Measurements from ENCODE around the gene FURIN. TPM values are rescaled to one million over a fixed set of nuclear protein-coding genes. Genes with fewer than 3 reads are reported as not detected.

FURIN gene
- polyA plus RNA-seq, 1 experiment, result 30.9 TPM

- ChIA-PET CTCF (interaction anchor here (0.6 to 2.5 kb wide), 3 partner anchors 18 to 356 kb away, joined by 3 to 7 read pairs (median 6); no protein-coding TSS in a partner anchor), POLR2A (no interaction called here)
- no peaks in the 10 kb centered on the region for H3K36me3 ChIP-seq (ENCODE audit: control insufficient read depth, insufficient read depth, low read length)
- H3K27me3 ChIP-seq (ENCODE audit: control insufficient read depth, insufficient read depth, low read length), result no peaks in the 10 kb centered on the region
- no peak for DNase-seq (ENCODE audit: low read depth)
- peak overlapping the region; percentile 46 for H3K4me3 ChIP-seq (ENCODE audit: low read depth, low read length)
- TF ChIP-seq, protein P1, sequence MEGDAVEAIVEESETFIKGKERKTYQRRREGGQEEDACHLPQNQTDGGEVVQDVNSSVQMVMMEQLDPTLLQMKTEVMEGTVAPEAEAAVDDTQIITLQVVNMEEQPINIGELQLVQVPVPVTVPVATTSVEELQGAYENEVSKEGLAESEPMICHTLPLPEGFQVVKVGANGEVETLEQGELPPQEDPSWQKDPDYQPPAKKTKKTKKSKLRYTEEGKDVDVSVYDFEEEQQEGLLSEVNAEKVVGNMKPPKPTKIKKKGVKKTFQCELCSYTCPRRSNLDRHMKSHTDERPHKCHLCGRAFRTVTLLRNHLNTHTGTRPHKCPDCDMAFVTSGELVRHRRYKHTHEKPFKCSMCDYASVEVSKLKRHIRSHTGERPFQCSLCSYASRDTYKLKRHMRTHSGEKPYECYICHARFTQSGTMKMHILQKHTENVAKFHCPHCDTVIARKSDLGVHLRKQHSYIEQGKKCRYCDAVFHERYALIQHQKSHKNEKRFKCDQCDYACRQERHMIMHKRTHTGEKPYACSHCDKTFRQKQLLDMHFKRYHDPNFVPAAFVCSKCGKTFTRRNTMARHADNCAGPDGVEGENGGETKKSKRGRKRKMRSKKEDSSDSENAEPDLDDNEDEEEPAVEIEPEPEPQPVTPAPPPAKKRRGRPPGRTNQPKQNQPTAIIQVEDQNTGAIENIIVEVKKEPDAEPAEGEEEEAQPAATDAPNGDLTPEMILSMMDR (IDR thresholded peaks at IDR 0.05; ENCODE audit: insufficient read depth, low read depth, low read length), result no peak
Observed at GRCh38 chr15:90929246-90930019, 61.0 kb downstream of the FURIN start.

DNA sequence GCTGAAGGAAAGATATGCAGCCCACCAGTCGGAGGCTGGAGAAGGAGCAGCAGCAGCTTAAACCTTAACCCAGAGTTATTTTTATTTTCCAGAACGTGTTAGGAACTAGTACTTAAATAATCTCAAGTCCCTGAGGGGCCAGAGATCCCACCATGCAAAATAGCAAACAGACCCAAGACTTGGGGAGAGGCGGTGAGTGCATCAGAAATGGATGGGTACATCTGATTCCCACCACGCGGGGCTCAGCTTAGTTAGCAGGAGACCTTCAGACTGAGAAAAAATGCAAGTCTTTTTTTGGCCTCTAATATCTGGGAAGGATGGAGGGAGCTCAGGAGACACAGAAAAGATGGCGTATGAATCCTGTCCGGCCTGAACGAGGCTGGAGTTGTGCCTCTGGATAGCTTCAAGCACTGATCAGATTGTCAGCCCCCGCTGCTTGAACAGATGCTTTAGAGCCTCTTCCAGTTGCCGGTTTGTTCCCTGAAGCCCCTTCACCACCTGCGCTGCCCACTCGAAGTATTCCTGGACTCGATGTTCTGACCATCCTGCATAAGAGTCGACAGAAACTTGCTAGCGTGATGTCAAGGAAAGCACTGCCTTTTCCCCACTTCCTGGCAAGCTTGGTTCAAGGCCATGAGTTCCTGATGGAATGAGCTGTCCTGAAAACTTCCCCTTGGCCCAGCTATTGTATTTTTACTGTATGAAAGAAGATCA lies 62.6 kb downstream of the FURIN start:
- TF ChIP-seq, protein P1 (IDR thresholded peaks at IDR 0.05; ENCODE audit: insufficient read depth, low read depth, low read length), result no peak
- no peaks in the 10 kb centered on the region for H3K36me3 ChIP-seq (ENCODE audit: control insufficient read depth, insufficient read depth, low read length)
- ChIA-PET CTCF (interaction anchor here (0.8 to 7.1 kb wide), 19 partner anchors 7 to 635 kb away, joined by 3 to 94 read pairs (median 7); partner anchors contain the start of genes FES, MAN2A2 and RCCD1), POLR2A (no interaction called here)
- H3K4me3 ChIP-seq (ENCODE audit: low read depth, low read length), result peak overlapping the region; percentile 46; the same call in 1 of the 2 replicates
- no peaks in the 10 kb centered on the region for H3K27me3 ChIP-seq (ENCODE audit: control insufficient read depth, insufficient read depth, low read length)
- DNase-seq (ENCODE audit: low read depth), result no peak

GRCh38 chr15:90931575-90931827 lies 63.1 kb downstream of the FURIN start:
- Histone ChIP-seq H3K27me3 (ENCODE audit: control insufficient read depth, insufficient read depth, low read length) (no peaks in the 10 kb centered on the region), H3K36me3 (ENCODE audit: control insufficient read depth, insufficient read depth, low read length) (no peaks in the 10 kb centered on the region), H3K4me3 (ENCODE audit: low read depth, low read length) (peak overlapping the region; percentile 65)
- TF ChIP-seq, protein P1 (IDR thresholded peaks at IDR 0.05; ENCODE audit: insufficient read depth, low read depth, low read length), result no peak
- no peak for DNase-seq (ENCODE audit: low read depth)
- POLR2A ChIA-PET, result no interaction called here
- CTCF ChIA-PET, result interaction anchor here (0.8 to 7.1 kb wide), 22 partner anchors 8 to 540 kb away, joined by 3 to 94 read pairs (median 6); partner anchors contain the start of genes FES, MAN2A2 and RCCD1

DNA sequence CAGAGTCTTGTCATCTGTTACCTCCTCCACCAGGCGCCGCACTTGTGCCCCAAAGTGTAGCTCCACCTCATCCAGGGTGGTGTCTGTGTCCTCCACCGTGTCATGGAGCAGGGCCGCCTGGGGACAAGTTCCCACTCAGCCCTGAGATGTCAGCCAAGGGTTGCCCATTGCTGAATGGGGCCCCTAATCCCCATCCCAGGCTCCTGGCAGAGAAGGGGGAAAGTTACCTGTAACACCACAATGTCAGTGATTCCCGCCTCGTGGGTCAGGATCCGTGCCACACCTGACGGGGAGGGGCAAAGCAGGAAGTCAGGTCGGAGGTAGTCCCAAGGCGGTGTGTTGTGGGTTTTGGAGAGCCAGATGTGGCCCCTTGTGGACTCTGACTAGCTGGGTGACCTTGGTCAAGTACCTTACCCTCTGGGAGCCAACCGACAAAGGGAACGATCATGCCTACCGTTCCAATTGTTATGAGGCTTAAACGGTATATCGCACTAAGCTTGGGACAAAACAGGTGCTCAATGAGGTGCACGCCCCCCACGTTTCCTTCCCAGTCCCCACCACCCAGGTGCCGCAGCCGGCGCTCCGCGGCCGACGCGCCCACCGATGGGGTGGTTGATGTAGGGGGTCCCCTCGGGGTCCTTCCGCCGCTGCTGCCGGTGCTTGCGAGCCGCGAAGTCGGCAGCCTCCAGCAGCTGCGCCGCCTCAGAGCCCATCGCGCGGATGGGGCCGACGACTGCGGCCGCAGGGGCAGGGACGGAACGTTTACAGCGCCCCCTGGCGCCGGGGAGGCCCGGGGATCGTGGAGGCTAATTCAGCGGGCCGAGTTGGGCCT lies 63.7 kb downstream of the FURIN start, which contains the start of gene HDDC3:
TSS of gene HDDC3 (minus strand) at position 722 of the 832 bp plus-strand sequence. CDS start at position 713, 9 bp downstream.
- H3K36me3 ChIP-seq (ENCODE audit: control insufficient read depth, insufficient read depth, low read length), result peaks cover 2% of the 10 kb centered on the region; the same call in 1 of the 2 replicates
- peak within 1 kb of the TSS; percentile 65 for H3K4me3 ChIP-seq (ENCODE audit: low read depth, low read length)
- ChIA-PET POLR2A (interaction anchor here (0.6 kb wide), 1 partner anchor 101 kb away, joined by 3 read pairs; no protein-coding TSS in a partner anchor), CTCF (interaction anchor here (0.6 to 7.1 kb wide), 39 partner anchors 8 to 1363 kb away, joined by 3 to 94 read pairs (median 4); partner anchors contain the start of genes FES, MAN2A2 and RCCD1)
- no peaks in the 10 kb centered on the region for H3K27me3 ChIP-seq (ENCODE audit: control insufficient read depth, insufficient read depth, low read length)
- no peak for DNase-seq (ENCODE audit: low read depth)
- TF ChIP-seq, protein P1 (IDR thresholded peaks at IDR 0.05; ENCODE audit: insufficient read depth, low read depth, low read length), result peak; percentile 94

Data from BJ (cell line).